Adrenal gland (tissue), 12 donors: Measurements from ENCODE around the gene CTNND2. TPM values are rescaled to one million over a fixed set of nuclear protein-coding genes. Genes with fewer than 3 reads are reported as not detected.

Source experiments
- DNase-seq, 7 donors: peaks; one replicate each; pipeline ENCODE4 v3.0.0-alpha.2; 2019 to 2020
- H3K27ac ChIP-seq, 5 donors: fragments of 200-600 bp; sonication (generic) in 4 of 5; 1 replicate in 3 of 5; 2 replicates in 2 of 5; pipeline versions ENCODE4 v1.5.1 to v1.8.0; 2016 to 2020; ENCODE audit warnings: mild to moderate bottlenecking in 1 of 5
- H3K27me3 ChIP-seq: fragments of 200-600 bp; 2 replicates; pipeline ENCODE4 v1.8.0; 2021
- H3K36me3 ChIP-seq, 2 donors: fragments of 200-600 bp; replicated peaks in 1 of 2; 1 replicate in 1 of 2; 2 replicates in 1 of 2; pipeline versions ENCODE4 v1.5.1 to v1.8.0; 2018 to 2022
- H3K4me1 ChIP-seq, 2 donors: fragments of 200-600 bp; replicated peaks in 1 of 2; 1 replicate in 1 of 2; 2 replicates in 1 of 2; pipeline versions ENCODE4 v1.5.1 to v1.8.0; 2018 to 2021
- H3K4me3 ChIP-seq, 4 donors: fragments of 200-600 bp; sonication (generic) in 3 of 4; one replicate each; pipeline ENCODE4 v1.5.1; 2016 to 2018
- H3K9me3 ChIP-seq, 3 donors: fragments of 200-600 bp; sonication (generic) in 1 of 3; replicated peaks in 1 of 3; 1 replicate in 2 of 3; 2 replicates in 1 of 3; pipeline versions ENCODE4 v1.5.1 to v1.8.0; 2016 to 2021
- CTCF ChIP-seq, 6 experiments: fragments of 450-650 bp in 4 of 6; fragments of 200-600 bp in 2 of 6; sonication (generic) in 1 of 6; IDR thresholded peaks; 1 replicate in 5 of 6; 2 replicates in 1 of 6; pipeline versions ENCODE4 v1.5.1 to v1.8.0; 2016 to 2021; ENCODE audit warnings: antibody characterized with exemption in 6 of 6, mild to moderate bottlenecking in 2 of 6, moderate library complexity in 1 of 6
- POLR2A ChIP-seq, 2 donors: fragments of 450-650 bp; IDR thresholded peaks; one replicate each; pipeline ENCODE4 v1.6.1; 2017; ENCODE audit warnings: antibody characterized with exemption in 2 of 2, mild to moderate bottlenecking in 2 of 2, moderate library complexity in 1 of 2
- WGBS, 4 donors: extraction: QIAGEN DNeasy Blood & Tissue Kit in 2 of 4; methylation state at CpG; one replicate each; pipeline versions ENCODE4 v1.1.5 to v1.1.7; 2013 to 2017; 5-methylcytosine and 5-hydroxymethylcytosine counted together
- intact Hi-C, 2 donors: fragments of 100-400 bp; cut with DNase I; formaldehyde crosslinking; loops; one replicate each; pipeline versions ENCODE4 v1.14.1 to v1.15.0; 2022 to 2023
- polyA plus RNA-seq, 3 donors: library from polyadenylated mRNA; stranded (reverse); fragments of 200-250 nt in 2 of 3; fragments of 350-450 nt in 1 of 3; fragmentation: Illumina TruSeq in 1 of 3; extraction: RNeasy Lipid Tissue Mini Kit (QIAGEN cat#74804) in 1 of 3; gene quantifications; one replicate each; pipeline ENCODE4 v1.2.3, GENCODE V29; 2013 to 2014
- total RNA-seq, 9 donors: library from RNA; depleted of rRNA in 4 of 9; stranded (reverse); fragments of >200 nt in 4 of 9; fragments of 120-200 nt in 1 of 9; fragmentation: NEBNext Ultra II Directional in 1 of 9; extraction: Animal tissue kit (Norgen Biotek cat#: 25700) in 1 of 9; gene quantifications; one replicate each; pipeline versions ENCODE4 v1.1.0 to v1.2.4, GENCODE V29; 2013 to 2023
- donor health status: healthy with polysubstance abuse.
- donor health status: Bipolar disorder and iron deficiency.
- donor health status: DM: yes; HTN: yes; CAD: no.
- donor health status: DM: no; HTN: no; CAD: no.
- donor health status: DM: no; HTN: no; CAD: no.
- donor health status: DM: yes; HTN: yes; CAD: no.

Gene CTNND2
- total and polyA plus RNA-seq, 12 donors: 0.34 to 4.2 (median 1.1) TPM; not detected in 1

- DNase-seq: no peak
- intact Hi-C loops: no loop called here
- Histone ChIP-seq H3K9me3 (no peaks in the 10 kb centered on the region), H3K27ac (no peak overlapping the region), H3K36me3 (no peaks in the 10 kb centered on the region), H3K4me3 (no peak overlapping the region), H3K4me1 (no peaks in the 10 kb centered on the region), H3K27me3 (no peaks in the 10 kb centered on the region)
- 60 to 87% (median 73%) methylated on average over 3 of the region's 3 CpGs for WGBS, 4 donors
- TF ChIP-seq POLR2A (IDR thresholded peaks at IDR 0.05) (no peak), CTCF (IDR thresholded peaks at IDR 0.05) (no peak)
Observed at GRCh38 chr5:11398728-11399127, 505.5 kb downstream of the CTNND2 start.

DNA sequence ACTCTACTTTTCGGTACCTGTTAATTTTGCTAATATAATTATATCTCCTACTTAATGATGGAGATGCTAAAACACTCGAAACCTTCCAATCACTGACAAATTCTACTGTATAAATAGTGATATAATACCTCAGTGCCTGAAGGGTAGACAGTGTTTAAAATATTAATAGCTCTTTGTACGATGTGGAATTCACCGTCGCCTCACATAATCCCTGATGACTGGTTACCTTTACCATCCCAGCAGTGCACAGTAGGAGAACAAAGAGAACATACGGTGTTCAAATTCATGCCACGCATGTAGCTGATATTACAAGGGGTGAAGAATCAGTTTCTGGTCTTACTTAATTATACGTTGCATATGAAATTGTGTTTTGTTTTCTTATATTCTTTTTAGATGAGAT is 506.7 kb downstream of the CTNND2 start:
- Histone ChIP-seq H3K36me3 (no peaks in the 10 kb centered on the region), H3K4me1 (no peaks in the 10 kb centered on the region), H3K27ac (no peak overlapping the region), H3K9me3 (no peaks in the 10 kb centered on the region), H3K4me3 (no peak overlapping the region), H3K27me3 (no peaks in the 10 kb centered on the region)
- TF ChIP-seq CTCF (IDR thresholded peaks at IDR 0.05) (no peak), POLR2A (IDR thresholded peaks at IDR 0.05) (no peak)
- DNase-seq: no peak
- intact Hi-C loops: no loop called here
- 84 to 87% (median 87%) methylated on average over 8 of the region's 8 CpGs for WGBS, 4 donors

DNA sequence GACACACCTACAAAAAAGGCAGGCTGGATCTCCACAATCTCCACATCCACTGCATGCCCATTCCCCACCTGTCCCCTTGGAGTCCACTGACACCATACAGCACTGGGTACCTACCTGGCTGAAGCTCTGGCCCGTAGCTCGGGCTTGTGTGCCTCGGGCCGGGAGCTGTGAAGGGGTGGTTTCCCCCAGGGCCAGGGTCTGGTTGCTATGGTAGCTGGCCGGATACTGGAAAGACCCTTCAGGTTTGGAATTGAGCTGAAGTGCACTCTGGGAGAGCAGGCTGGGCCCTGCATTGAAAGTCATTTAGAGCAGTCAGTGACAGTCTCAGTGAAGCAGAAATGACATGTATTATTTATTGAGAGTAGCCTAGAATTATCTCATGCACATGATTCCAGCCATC is 507.3 kb downstream of the CTNND2 start:
- 66 to 84% (median 75%) methylated on average over 5 of the region's 5 CpGs for WGBS, 4 donors
- no peak overlapping the region for H3K27ac ChIP-seq
- no peaks in the 10 kb centered on the region for H3K4me1 ChIP-seq
- no peak for DNase-seq
- TF ChIP-seq CTCF (IDR thresholded peaks at IDR 0.05): no peak
- TF ChIP-seq POLR2A (IDR thresholded peaks at IDR 0.05): no peak
- intact Hi-C loops: no loop called here
- H3K27me3 ChIP-seq: no peaks in the 10 kb centered on the region
- H3K36me3 ChIP-seq: no peaks in the 10 kb centered on the region
- H3K4me3 ChIP-seq: no peak overlapping the region
- no peaks in the 10 kb centered on the region for H3K9me3 ChIP-seq

DNA sequence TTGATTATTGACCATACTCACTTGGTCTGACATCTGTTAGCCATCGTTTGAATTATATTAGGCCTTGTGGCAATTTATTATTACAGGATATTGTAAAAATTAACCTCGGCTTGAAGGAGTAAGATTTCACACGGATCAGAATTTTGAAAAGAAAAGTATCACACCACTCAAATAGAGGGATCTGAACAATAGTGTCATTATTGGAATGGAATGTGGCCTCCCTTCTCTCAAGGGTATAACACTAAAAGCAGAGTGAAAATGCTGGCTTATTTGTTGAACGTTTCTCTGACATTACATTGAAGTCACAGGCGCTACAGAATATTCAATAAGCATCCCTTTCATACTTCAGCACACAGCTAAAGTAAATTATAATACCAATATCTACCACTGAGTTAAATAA is 509.3 kb downstream of the CTNND2 start:
- 60 to 74% (median 67%) methylated on average over 5 of the region's 5 CpGs for WGBS, 4 donors
- intact Hi-C loops: no loop called here
- H3K4me1 ChIP-seq: no peaks in the 10 kb centered on the region

More for the DNA sequence above, 509.3 kb downstream of the CTNND2 start:
- H3K27me3 ChIP-seq: no peaks in the 10 kb centered on the region
- no peaks in the 10 kb centered on the region for H3K36me3 ChIP-seq
- H3K4me3 ChIP-seq: no peak overlapping the region
- no peaks in the 10 kb centered on the region for H3K9me3 ChIP-seq
- TF ChIP-seq POLR2A (IDR thresholded peaks at IDR 0.05): no peak
- TF ChIP-seq CTCF (IDR thresholded peaks at IDR 0.05): no peak
- no peak for DNase-seq
- no peak overlapping the region for H3K27ac ChIP-seq
